GM19468 (cell line): ENCODE measurements around the gene IL25.
"Not testable (repeated sequence)": the region's sequence is repeated elsewhere in the genome, so short reads cannot be mapped to it uniquely, and the experiment has no call there.

Experiments used
- ATAC-seq: cut with Tn5 transposase; IDR thresholded peaks from one replicate; pipeline ENCODE4 v1.9.1; 2021; ENCODE audit warnings: mild to moderate bottlenecking, moderate library complexity, moderate number of reproducible peaks; ENCODE audit not compliant: unreplicated experiment; ENCODE audit errors: extremely low read depth

The IL25 gene

GRCh38 chr14:23425798-23426197 is 53.2 kb downstream of the IL25 start:
- ATAC-seq = not testable (repeated sequence)
